Jurkat, Clone E6-1 (cell line): Measurements from ENCODE around the gene SP2.

Source experiments
- DNase-seq: peaks from one replicate; pipeline ENCODE4 v3.0.0-alpha.2; 2011; ENCODE audit warnings: low read depth, low spot score
- H3K4me3 ChIP-seq: 2 replicates; pipeline ENCODE4 v1.5.1; 2011; ENCODE audit warnings: mild to moderate bottlenecking, low read length, control low read depth, moderate library complexity

Gene SP2

GRCh38 chr17:47942096-47942510, 46.1 kb downstream of the SP2 start:
- no peak for DNase-seq
- peak overlapping the region; percentile 84 for H3K4me3 ChIP-seq

- no peak for DNase-seq
- H3K4me3 ChIP-seq: peak overlapping the region; percentile 84
Observed at GRCh38 chr17:47942568-47942967, 46.5 kb downstream of the SP2 start.

- peak; percentile 82 for DNase-seq
- peak overlapping the region; percentile 53 for H3K4me3 ChIP-seq
Observed at GRCh38 chr17:47945080-47945479, 49.0 kb downstream of the SP2 start.

GRCh38 chr17:47945529-47946508, 49.8 kb downstream of the SP2 start:
- no peak for DNase-seq
- H3K4me3 ChIP-seq: peak overlapping the region; percentile 53

- DNase-seq: no peak
- no peak overlapping the region for H3K4me3 ChIP-seq
Observed at GRCh38 chr17:47946516-47946915, 50.5 kb downstream of the SP2 start.

GRCh38 chr17:47946929-47947397, 50.9 kb downstream of the SP2 start:
- DNase-seq: peak; percentile 64
- no peak overlapping the region for H3K4me3 ChIP-seq

- no peak overlapping the region for H3K4me3 ChIP-seq
- no peak for DNase-seq
Observed at GRCh38 chr17:47948706-47949196, 52.7 kb downstream of the SP2 start.

- H3K4me3 ChIP-seq: no peak overlapping the region
- no peak for DNase-seq
Observed at GRCh38 chr17:47949197-47949759, 53.2 kb downstream of the SP2 start.

- H3K4me3 ChIP-seq: no peak overlapping the region
- no peak for DNase-seq
Observed at GRCh38 chr17:47949946-47950345, 53.9 kb downstream of the SP2 start.

- DNase-seq: no peak
- H3K4me3 ChIP-seq: no peak overlapping the region
Observed at GRCh38 chr17:47950448-47950847, 54.4 kb downstream of the SP2 start.

GRCh38 chr17:47952171-47953021, 56.4 kb downstream of the SP2 start:
- no peak for DNase-seq
- H3K4me3 ChIP-seq: no peak overlapping the region

GRCh38 chr17:47953909-47954308, 57.9 kb downstream of the SP2 start:
- no peak overlapping the region for H3K4me3 ChIP-seq
- no peak for DNase-seq

GRCh38 chr17:47955497-47956461, 59.7 kb downstream of the SP2 start:
- H3K4me3 ChIP-seq: no peak overlapping the region

GRCh38 chr17:47956791-47957590, 61.0 kb downstream of the SP2 start:
- no peak for DNase-seq

More at GRCh38 chr17:47955497-47956461, 59.7 kb downstream of the SP2 start:
- DNase-seq: no peak

GRCh38 chr17:47957591-47958490, 61.8 kb downstream of the SP2 start, which contains the start of gene PRR15L:
PRR15L (minus strand) TSS chr17:47957883; CDS start chr17:47953234, 4,649 bp downstream.
- H3K4me3 ChIP-seq: no peak within 1 kb of the TSS
- DNase-seq: no peak

More at GRCh38 chr17:47956791-47957590, 61.0 kb downstream of the SP2 start:
- no peak overlapping the region for H3K4me3 ChIP-seq
